AG09309 (cell line): ENCODE results near the gene DENND6A.
A peak's percentile ranks its signal among the peaks of the same experiment; 100 is the strongest.

Experiments
- DNase-seq: peaks from one replicate; pipeline ENCODE4 v3.0.0-alpha.2; 2010; ENCODE audit warnings: low read depth
- H3K4me3 ChIP-seq: 2 replicates; pipeline ENCODE4 v1.5.1; 2011; ENCODE audit warnings: mild to moderate bottlenecking, low read depth, low read length, moderate library complexity; ENCODE audit not compliant: control insufficient read depth
- CTCF ChIP-seq: IDR thresholded peaks from 2 replicates; pipeline ENCODE4 v1.5.1; 2011; ENCODE audit warnings: mild to moderate bottlenecking, low read depth, low read length, inconsistent platforms; ENCODE audit not compliant: insufficient read depth, control insufficient read depth; ENCODE audit errors: missing control alignments

Gene DENND6A

GRCh38 chr3:57600195-57600594 is 92.7 kb downstream of the DENND6A start:
- H3K4me3 ChIP-seq = no peak overlapping the region
- TF ChIP-seq CTCF = no peak
- DNase-seq = no peak

GRCh38 chr3:57598765-57599360 is 94.0 kb downstream of the DENND6A start:
- no peak for TF ChIP-seq CTCF
- DNase-seq = no peak
- H3K4me3 ChIP-seq = peak overlapping the region; percentile 51

DNA sequence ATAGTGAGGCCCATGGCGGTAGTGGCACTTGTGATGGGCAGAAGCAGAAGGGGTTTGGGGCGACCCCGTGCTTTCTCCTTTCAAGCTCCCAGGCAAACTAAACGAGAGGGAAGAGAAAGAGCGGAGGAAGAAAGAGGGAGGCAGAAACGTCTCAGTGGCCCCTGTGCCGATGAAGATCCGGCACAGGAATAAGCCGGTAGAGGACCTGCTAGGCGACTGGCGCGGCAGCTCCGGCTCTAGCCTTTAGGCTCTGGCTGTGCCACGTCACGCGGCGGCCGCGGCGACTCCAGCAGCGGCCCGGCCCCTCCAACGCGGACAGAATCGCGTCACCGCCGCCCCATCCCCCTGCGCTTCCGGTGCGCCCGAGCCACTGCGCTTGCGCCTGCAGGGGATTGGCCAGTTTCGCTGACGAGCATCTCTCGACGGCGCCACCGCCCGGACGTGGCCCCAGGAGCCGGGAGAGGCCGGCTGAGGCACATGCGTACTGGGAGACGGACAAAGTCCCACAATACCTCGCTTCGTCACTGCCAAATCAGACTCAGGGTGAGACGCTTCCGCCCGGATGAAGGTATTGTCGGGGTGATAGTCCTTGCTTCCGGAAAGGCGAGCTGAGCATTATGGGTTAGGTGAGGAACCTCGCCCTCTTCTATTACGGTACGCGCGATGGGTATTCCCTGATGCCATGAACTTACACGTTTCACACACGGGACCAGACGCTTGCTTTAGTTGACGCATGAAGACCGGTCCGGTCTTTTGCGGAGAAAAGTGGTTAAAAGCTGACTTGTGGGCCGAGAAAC is 95.6 kb downstream of the DENND6A start, which contains the start of gene ARF4:
ARF4 (minus strand) TSS at position 218 of the 797 bp plus-strand sequence; CDS start at position 14, 204 bp downstream.
- peak; percentile 10 for TF ChIP-seq CTCF
- peak; percentile 97 for DNase-seq
- peak within 1 kb of the TSS; percentile 92 for H3K4me3 ChIP-seq

DNA sequence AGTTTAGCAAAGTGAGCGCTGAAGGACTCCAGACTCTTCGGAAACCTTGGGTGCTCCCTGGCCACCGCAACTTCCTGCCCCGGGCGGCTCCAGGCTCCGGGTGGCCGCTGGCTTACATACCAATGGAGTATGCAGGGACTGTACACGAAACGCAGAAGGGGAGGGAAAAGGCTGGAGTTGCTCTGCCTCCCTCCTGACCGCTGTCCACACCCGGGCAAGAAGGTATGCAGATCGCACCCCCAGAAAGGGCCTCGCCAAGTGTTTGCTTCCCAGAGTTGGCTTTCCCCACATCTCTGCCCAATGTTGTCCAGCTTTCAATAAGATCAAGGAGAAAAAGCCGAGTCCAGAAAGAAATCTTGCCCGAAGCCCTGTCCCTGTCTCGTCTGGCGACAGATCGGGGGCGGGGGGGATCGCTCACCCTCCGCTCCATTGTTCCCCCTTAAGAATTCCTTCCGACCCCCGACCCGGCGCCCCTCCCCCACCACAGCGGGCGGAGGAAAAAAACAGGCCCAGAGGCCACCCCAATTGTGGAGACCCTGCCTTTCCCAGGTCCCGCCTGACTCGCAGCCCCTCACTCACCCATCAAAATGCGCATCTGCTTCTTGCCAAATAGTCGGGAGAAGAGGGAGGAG is 96.3 kb downstream of the DENND6A start:
- peak overlapping the region; percentile 92 for H3K4me3 ChIP-seq
- DNase-seq = peak; percentile 89
- no peak for TF ChIP-seq CTCF

DNA sequence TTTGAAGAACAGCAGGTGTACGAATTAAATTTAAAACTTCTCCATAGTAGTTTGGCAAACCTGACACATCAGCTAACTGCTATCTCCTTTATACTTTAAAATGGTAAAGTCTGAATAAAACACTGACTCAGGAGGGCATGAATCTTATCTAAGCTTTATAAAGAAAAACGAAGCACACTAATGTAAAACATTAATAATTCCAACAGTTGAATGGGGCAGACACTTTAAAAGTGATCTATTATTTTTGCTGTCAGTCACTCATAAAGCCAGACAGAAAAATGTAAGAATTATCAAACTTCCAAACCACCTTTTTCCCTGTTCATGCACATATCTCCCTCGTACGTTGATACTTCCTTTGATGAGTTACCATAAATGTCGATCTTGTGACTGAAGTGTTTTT is 98.3 kb downstream of the DENND6A start:
- H3K4me3 ChIP-seq = peak overlapping the region; percentile 92
- DNase-seq = no peak
- TF ChIP-seq CTCF = no peak

DNA sequence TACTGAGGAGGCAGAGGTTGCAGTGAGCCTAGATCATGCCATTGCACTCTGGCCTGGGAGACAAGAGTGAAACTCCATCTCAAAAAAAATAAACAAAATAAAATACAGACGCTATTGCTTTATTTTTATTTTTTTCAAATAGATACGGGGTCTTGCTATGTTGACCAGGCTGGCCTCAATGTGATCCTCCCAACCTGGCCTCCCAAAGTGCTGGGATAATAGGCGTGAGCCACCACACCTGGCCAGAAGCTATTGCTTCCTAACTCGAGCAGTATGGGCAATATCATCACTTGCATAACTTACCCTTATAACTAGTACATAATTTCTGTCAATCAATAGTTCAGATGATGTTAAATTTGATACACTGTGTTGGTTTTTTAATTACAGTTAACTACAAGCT is 98.7 kb downstream of the DENND6A start:
- H3K4me3 ChIP-seq = peak overlapping the region; percentile 92
- no peak for DNase-seq
- TF ChIP-seq CTCF = no peak
